ENCODE data around the gene CPB1. TPM values are rescaled to one million over a fixed set of nuclear protein-coding genes. Genes with fewer than 3 reads are reported as not detected.

Gene CPB1
- total RNA-seq, 2 experiments from 2014 or later = not detected

- POLR2A ChIA-PET = no interaction called here
- Mint-ChIP-seq H3K4me1 (no peaks in the 10 kb centered on the region), H3K27ac (no peak overlapping the region), H3K36me3 (no peaks in the 10 kb centered on the region), H3K4me3 (no peak overlapping the region), H3K27me3 (peaks cover 11% of the 10 kb centered on the region), H3K9me3 (no peaks in the 10 kb centered on the region)
- DNase-seq (no peak), ATAC-seq (ENCODE audit: low read depth) (no peak)
These were observed 51.6 kb downstream of the CPB1 start for GRCh38 chr3:148879256-148879655.

- Mint-ChIP-seq H3K27ac (no peak overlapping the region), H3K4me3 (no peak overlapping the region), H3K36me3 (no peaks in the 10 kb centered on the region), H3K27me3 (peaks cover 7% of the 10 kb centered on the region), H3K9me3 (no peaks in the 10 kb centered on the region), H3K4me1 (no peaks in the 10 kb centered on the region)
- POLR2A ChIA-PET = no interaction called here
- DNase-seq (no peak), ATAC-seq (ENCODE audit: low read depth) (no peak)
These were observed 53.1 kb downstream of the CPB1 start for GRCh38 chr3:148880681-148881080.

- POLR2A ChIA-PET = no interaction called here
- peaks cover 7% of the 10 kb centered on the region for H3K27me3 Mint-ChIP-seq
- no peaks in the 10 kb centered on the region for H3K9me3 Mint-ChIP-seq
- H3K4me1 Mint-ChIP-seq = no peaks in the 10 kb centered on the region
- no peak overlapping the region for H3K4me3 Mint-ChIP-seq
- DNase-seq (no peak), ATAC-seq (ENCODE audit: low read depth) (no peak)
- H3K36me3 Mint-ChIP-seq = no peaks in the 10 kb centered on the region
- no peak overlapping the region for H3K27ac Mint-ChIP-seq
These were observed 53.7 kb downstream of the CPB1 start for GRCh38 chr3:148881286-148881685.

DNA sequence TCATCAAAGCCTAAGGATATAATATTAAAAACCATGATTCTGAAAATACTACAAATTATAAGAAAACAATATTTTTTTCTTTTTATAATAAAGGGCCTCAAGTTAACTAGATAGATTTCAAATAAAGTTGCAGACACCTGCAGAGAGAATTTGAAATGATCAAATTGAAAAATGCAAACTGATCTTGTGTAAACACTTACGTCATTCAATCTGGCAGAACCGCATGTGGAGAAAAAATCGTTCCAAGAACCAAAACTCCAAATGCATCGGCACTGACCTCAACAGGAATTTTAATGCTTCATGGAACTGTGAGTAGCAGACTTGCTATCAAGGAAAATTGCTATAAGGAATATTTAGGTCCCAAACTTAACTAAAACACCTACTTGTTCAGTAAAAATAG lies 54.7 kb downstream of the CPB1 start:
- Mint-ChIP-seq H3K4me1 (no peaks in the 10 kb centered on the region), H3K27ac (no peak overlapping the region), H3K36me3 (no peaks in the 10 kb centered on the region), H3K4me3 (no peak overlapping the region), H3K27me3 (peaks cover 6% of the 10 kb centered on the region), H3K9me3 (no peaks in the 10 kb centered on the region)
- POLR2A ChIA-PET = no interaction called here
- DNase-seq = no peak
- no peak for ATAC-seq (ENCODE audit: low read depth)

GRCh38 chr3:148883163-148883562 lies 55.6 kb downstream of the CPB1 start:
- Mint-ChIP-seq H3K27ac (no peak overlapping the region), H3K4me1 (no peaks in the 10 kb centered on the region), H3K27me3 (peaks cover 6% of the 10 kb centered on the region), H3K36me3 (no peaks in the 10 kb centered on the region), H3K9me3 (no peaks in the 10 kb centered on the region), H3K4me3 (no peak overlapping the region)
- no peak for DNase-seq
- POLR2A ChIA-PET = no interaction called here
- ATAC-seq (ENCODE audit: low read depth) = no peak

GRCh38 chr3:148884261-148884660 lies 56.6 kb downstream of the CPB1 start:
- H3K36me3 Mint-ChIP-seq = no peaks in the 10 kb centered on the region
- H3K27me3 Mint-ChIP-seq = peaks cover 5% of the 10 kb centered on the region
- H3K9me3 Mint-ChIP-seq = no peaks in the 10 kb centered on the region
- H3K4me1 Mint-ChIP-seq = no peaks in the 10 kb centered on the region
- H3K27ac Mint-ChIP-seq = no peak overlapping the region
- no peak for ATAC-seq (ENCODE audit: low read depth)
- no peak overlapping the region for H3K4me3 Mint-ChIP-seq
- POLR2A ChIA-PET = no interaction called here
- DNase-seq = no peak

- Mint-ChIP-seq H3K4me1 (no peaks in the 10 kb centered on the region), H3K27me3 (peaks cover 11% of the 10 kb centered on the region), H3K4me3 (no peak overlapping the region), H3K36me3 (no peaks in the 10 kb centered on the region), H3K27ac (no peak overlapping the region), H3K9me3 (no peaks in the 10 kb centered on the region)
- no peak for DNase-seq
- POLR2A ChIA-PET = no interaction called here
- no peak for ATAC-seq (ENCODE audit: low read depth)
These were observed 62.2 kb downstream of the CPB1 start for GRCh38 chr3:148889828-148890227.

GRCh38 chr3:148896062-148896461 lies 68.5 kb downstream of the CPB1 start:
- POLR2A ChIA-PET = no interaction called here
- no peaks in the 10 kb centered on the region for H3K36me3 Mint-ChIP-seq
- H3K4me3 Mint-ChIP-seq = no peak overlapping the region
- no peaks in the 10 kb centered on the region for H3K9me3 Mint-ChIP-seq
- no peak overlapping the region for H3K27ac Mint-ChIP-seq
- peaks cover 6% of the 10 kb centered on the region for H3K27me3 Mint-ChIP-seq
- no peaks in the 10 kb centered on the region for H3K4me1 Mint-ChIP-seq
- DNase-seq = no peak
- no peak for ATAC-seq (ENCODE audit: low read depth)

- POLR2A ChIA-PET = no interaction called here
- Mint-ChIP-seq H3K36me3 (no peaks in the 10 kb centered on the region), H3K4me1 (no peaks in the 10 kb centered on the region), H3K9me3 (no peaks in the 10 kb centered on the region), H3K27ac (no peak overlapping the region), H3K27me3 (peaks cover 5% of the 10 kb centered on the region), H3K4me3 (no peak overlapping the region)
- DNase-seq = no peak
- ATAC-seq (ENCODE audit: low read depth) = no peak
These were observed 74.6 kb downstream of the CPB1 start for GRCh38 chr3:148901987-148902791.

- DNase-seq (no peak), ATAC-seq (ENCODE audit: low read depth) (no peak)
- no peak overlapping the region for H3K4me3 Mint-ChIP-seq
- no peaks in the 10 kb centered on the region for H3K4me1 Mint-ChIP-seq
- H3K27me3 Mint-ChIP-seq = peaks cover 5% of the 10 kb centered on the region
- H3K36me3 Mint-ChIP-seq = no peaks in the 10 kb centered on the region
- H3K9me3 Mint-ChIP-seq = no peaks in the 10 kb centered on the region
- H3K27ac Mint-ChIP-seq = no peak overlapping the region
- POLR2A ChIA-PET = no interaction called here
These were observed 75.4 kb downstream of the CPB1 start for GRCh38 chr3:148903022-148903442.

DNA sequence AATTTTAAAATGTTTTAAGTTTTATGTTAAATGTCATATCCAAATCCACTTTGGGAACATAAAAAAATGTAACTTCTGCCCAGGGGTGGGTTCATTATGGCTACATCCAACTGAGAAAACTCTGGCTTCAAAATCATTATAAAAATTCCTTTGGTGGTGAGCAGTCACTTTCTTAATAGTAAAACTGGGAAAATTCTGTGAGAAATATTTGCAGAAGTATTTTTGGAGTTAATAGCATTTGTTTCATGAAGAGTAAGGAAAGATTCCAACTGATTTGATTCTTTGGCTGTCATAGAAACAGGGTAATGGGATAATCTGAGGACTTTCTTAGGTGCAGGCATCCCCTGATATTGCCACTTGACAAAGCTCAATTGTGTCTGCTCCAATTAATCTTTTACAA lies 76.3 kb downstream of the CPB1 start:
- Mint-ChIP-seq H3K9me3 (no peaks in the 10 kb centered on the region), H3K27ac (no peak overlapping the region), H3K4me1 (no peaks in the 10 kb centered on the region), H3K27me3 (peaks cover 5% of the 10 kb centered on the region), H3K36me3 (no peaks in the 10 kb centered on the region), H3K4me3 (no peak overlapping the region)
- POLR2A ChIA-PET = no interaction called here
- ATAC-seq (ENCODE audit: low read depth) = no peak
- DNase-seq = no peak

- peaks cover 4% of the 10 kb centered on the region for H3K27me3 Mint-ChIP-seq
- H3K36me3 Mint-ChIP-seq = no peaks in the 10 kb centered on the region
- no peaks in the 10 kb centered on the region for H3K4me1 Mint-ChIP-seq
- DNase-seq = no peak
- no peak overlapping the region for H3K4me3 Mint-ChIP-seq
- no peak overlapping the region for H3K27ac Mint-ChIP-seq
- ATAC-seq (ENCODE audit: low read depth) = no peak
- POLR2A ChIA-PET = no interaction called here
- H3K9me3 Mint-ChIP-seq = no peaks in the 10 kb centered on the region
These were observed 79.1 kb downstream of the CPB1 start for GRCh38 chr3:148906667-148907066.

All from activated naive CD8-positive, alpha-beta T cell treated with anti-CD3 and anti-CD28 coated beads, Interleukin-2, amount 10 ng/mL, durations not matched to agents 7 days and 5 days (primary cell).